ENCODE results near the gene PERCC1.

DNA sequence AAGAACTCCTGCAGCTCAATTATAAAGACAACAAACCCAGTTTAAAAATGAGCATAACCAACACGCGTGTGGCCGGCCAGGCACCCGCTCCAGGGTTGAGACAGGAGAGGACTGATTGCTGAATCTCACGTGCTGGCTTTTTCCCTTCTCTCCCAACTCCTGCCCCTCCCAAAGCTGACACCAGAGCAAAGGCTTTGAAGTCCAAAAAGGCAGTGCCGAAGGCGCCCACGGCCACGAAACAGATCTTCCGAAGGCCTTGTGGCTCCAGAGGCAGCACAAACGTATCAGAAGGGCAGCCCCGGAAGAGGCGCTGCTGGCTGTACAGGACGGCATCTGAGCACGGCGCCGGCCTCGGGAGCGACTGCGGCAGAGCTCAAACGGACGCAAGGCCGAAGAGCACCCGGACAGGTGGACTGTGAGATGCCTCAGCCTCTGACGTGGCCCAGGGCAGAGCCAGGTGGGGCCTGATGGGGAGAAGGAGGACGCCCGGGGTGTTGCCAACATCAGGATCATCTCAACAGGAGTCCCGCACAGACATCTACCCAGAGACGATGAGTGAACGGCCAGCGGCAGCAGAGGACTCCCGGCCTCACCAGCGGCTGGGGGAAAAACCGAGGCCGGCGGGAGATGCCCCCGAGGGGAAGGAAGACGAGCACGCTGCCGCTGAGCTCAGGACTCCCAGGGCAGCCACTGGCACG lies 33.5 kb downstream of the PERCC1 start:
- TF ChIP-seq, protein P1, sequence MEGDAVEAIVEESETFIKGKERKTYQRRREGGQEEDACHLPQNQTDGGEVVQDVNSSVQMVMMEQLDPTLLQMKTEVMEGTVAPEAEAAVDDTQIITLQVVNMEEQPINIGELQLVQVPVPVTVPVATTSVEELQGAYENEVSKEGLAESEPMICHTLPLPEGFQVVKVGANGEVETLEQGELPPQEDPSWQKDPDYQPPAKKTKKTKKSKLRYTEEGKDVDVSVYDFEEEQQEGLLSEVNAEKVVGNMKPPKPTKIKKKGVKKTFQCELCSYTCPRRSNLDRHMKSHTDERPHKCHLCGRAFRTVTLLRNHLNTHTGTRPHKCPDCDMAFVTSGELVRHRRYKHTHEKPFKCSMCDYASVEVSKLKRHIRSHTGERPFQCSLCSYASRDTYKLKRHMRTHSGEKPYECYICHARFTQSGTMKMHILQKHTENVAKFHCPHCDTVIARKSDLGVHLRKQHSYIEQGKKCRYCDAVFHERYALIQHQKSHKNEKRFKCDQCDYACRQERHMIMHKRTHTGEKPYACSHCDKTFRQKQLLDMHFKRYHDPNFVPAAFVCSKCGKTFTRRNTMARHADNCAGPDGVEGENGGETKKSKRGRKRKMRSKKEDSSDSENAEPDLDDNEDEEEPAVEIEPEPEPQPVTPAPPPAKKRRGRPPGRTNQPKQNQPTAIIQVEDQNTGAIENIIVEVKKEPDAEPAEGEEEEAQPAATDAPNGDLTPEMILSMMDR (IDR thresholded peaks at IDR 0.05; ENCODE audit: insufficient read depth, low read depth, low read length): no peak
- TF ChIP-seq EZH2 (IDR thresholded peaks at IDR 0.05; ENCODE audit: insufficient read depth, low read length): no peak

Data from astrocyte (in vitro differentiated cells and primary cell).